Measurements from ENCODE around the gene UBE2H.

The UBE2H gene

DNA sequence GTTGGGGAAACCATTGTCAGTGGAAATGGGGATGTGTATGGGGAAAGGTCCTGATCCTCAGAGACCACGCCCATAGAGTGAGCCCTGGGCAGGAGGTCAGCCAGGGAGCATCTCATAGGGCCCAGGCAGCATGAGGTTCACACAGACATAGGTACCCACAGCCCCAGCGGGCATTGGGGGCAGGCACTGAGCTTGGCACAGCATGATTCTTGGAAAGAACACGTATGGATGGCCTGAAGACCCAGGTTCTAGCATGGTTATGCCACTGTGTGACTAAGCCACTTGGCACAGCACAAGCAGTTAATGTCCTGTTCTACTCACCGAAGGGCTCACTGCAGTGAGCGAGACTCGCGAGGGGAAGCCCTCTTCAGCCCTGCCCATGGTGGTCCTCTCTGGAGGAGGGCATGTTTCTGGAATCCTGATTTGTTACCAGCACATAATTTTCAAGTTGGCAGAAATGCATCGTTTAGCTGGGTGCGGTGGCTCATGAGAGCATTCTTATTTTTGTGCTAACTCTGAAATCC lies 125.2 kb downstream of the UBE2H start:
- in situ Hi-C loops (cut with MboI; ENCODE audit: low sequenced_read_pairs), result loop anchor here (10.0 to 25.0 kb wide), 2 partner anchors 163 to 185 kb away; no protein-coding TSS in a partner anchor

DNA sequence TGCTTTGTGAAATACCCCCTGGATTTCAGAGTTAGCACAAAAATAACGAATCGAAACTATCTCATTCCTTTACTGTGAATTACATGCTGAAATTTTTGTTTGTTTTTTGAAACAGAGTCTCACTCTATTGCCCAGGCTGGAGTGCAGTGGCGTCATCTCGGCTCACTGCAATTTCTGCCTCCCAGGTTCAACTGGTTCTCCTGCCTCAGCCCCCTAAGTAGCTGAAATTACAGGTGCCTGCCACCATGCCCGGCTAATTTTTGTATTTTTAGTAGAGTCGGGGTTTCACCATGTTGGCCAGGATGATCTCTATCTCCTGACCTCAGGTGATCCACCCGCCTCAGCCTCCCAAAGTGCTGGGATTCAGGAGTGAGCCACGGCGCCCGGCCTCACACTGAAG lies 125.9 kb downstream of the UBE2H start:
- in situ Hi-C loops (cut with MboI; ENCODE audit: low sequenced_read_pairs), result loop anchor here (10.0 to 25.0 kb wide), 2 partner anchors 162 to 185 kb away; no protein-coding TSS in a partner anchor

GRCh38 chr7:129825209-129825970 lies 127.4 kb downstream of the UBE2H start:
- in situ Hi-C loops (cut with MboI; ENCODE audit: low sequenced_read_pairs), result loop anchor here (10.0 to 25.0 kb wide), 2 partner anchors 161 to 187 kb away; no protein-coding TSS in a partner anchor

DNA sequence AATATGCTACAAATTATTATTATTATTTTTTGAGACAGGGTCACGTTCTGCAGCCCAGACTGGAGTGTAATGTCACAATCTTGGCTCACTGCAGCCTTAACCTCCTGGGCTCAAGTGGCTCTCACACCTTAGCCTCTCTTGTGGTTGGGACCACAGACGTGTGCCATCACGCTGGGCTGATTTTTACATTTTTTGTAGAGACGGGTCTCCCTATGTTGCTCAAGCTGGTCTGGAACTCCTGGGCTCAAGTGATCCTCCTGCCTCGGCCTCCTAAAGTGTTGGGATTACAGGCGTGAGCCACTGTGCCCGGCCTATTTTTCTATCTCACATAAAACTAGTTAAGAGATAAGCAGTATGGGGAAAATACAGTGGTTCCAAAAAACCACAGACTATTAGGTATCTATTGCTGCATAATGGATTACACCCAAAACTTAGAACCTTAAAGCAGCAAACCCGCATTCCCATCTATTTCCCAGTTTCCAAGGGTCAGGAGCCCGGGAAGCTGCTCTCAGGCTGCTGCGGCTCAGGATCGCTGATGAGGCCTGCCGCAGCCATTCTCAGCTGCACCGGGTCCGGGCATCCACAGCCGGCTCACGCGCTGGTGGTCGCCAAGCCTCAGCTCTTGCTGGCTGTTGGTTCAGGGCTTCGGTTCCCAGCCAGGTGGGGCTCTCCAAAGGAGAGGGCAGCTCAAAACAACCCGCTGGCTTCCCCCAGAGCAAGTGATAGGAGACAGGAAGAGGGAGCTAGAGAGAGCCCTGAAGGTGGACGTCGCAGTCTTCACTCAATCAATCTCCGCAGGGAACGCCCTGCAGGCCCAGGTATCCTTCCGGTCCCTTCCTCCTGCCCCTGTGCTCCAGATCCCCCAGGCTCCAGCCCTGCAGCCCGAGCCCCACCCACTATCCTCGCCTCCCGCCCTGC lies 128.2 kb downstream of the UBE2H start:
- in situ Hi-C loops (cut with MboI; ENCODE audit: low sequenced_read_pairs), result loop anchor here (10.0 to 25.0 kb wide), 3 partner anchors 160 to 462 kb away; no protein-coding TSS in a partner anchor

- in situ Hi-C loops (cut with MboI; ENCODE audit: low sequenced_read_pairs), result loop anchor here (10.0 to 25.0 kb wide), 2 partner anchors 158 to 461 kb away; no protein-coding TSS in a partner anchor
Measured at GRCh38 chr7:129823143-129823542, 129.6 kb downstream of the UBE2H start.

DNA sequence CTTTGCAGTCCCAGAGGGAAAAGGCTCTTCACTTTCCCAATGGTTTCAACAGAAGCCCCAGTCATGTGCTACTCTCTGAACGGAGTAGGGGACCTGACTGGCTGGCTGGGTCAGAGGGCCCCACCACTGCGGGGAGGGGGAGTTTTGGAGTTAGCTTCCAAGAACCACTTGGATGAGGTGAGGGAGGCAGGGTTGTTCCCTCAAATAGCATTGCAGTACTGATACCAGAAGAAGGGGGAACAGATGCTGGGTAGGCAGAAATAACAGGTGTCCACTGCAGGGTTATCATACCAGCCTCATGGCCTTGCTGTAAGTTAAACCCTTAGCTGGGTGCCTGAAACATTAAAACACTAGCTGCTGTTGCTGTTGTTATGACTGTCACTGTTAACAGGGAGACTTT lies 131.3 kb downstream of the UBE2H start:
- in situ Hi-C loops (cut with MboI; ENCODE audit: low sequenced_read_pairs), result loop anchor here (10.0 to 25.0 kb wide), 2 partner anchors 157 to 459 kb away; no protein-coding TSS in a partner anchor

GRCh38 chr7:129816742-129817141 lies 136.0 kb downstream of the UBE2H start:
- in situ Hi-C loops (cut with MboI; ENCODE audit: low sequenced_read_pairs), result loop anchor here (25.0 kb wide), 1 partner anchor 454 kb away; no protein-coding TSS in a partner anchor

GRCh38 chr7:129807863-129808262 lies 144.9 kb downstream of the UBE2H start:
- in situ Hi-C loops (cut with MboI; ENCODE audit: low sequenced_read_pairs), result loop anchor here (25.0 kb wide), 1 partner anchor 446 kb away; no protein-coding TSS in a partner anchor

DNA sequence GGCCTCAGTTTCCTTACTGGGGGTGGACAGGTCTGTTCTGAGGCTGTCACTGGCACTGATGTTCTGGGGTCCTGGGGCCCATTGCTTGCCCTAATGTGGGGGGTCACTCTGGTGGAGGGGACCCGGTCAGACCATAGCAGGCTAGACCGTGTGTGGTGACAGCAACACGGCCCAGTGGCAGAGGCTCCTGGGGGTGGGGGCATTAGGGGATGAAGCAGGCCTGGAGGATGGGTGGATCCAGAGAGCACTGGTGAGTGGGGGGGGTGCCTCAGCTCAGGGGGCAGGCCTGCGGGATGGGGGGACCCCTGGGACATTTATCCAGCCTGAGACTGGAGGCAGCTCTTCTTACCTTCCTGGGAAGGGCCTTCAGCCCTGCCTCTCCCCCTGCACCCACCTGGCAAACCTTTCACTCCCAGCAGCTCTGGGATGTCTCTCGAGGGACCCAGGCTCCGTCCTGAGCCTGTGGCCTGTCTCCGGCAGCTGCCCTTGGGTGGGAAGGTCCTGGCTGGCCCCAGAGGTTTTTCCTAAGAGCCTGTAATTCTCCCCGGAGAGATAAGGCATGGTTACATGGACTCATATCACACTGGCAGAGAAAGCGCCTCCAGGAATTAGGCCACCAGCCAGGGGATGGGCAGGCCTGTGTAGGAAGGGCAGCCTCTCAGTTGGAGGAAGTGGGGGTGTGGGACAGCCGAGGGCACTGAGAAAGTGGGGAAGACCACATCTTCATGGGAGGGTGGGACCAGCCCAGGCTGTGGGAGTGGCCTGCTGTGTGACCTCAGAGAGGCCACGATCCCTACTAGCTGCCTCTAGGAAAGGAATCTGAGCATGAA lies 147.7 kb downstream of the UBE2H start:
- in situ Hi-C loops (cut with MboI; ENCODE audit: low sequenced_read_pairs), result loop anchor here (25.0 kb wide), 1 partner anchor 443 kb away; no protein-coding TSS in a partner anchor

DNA sequence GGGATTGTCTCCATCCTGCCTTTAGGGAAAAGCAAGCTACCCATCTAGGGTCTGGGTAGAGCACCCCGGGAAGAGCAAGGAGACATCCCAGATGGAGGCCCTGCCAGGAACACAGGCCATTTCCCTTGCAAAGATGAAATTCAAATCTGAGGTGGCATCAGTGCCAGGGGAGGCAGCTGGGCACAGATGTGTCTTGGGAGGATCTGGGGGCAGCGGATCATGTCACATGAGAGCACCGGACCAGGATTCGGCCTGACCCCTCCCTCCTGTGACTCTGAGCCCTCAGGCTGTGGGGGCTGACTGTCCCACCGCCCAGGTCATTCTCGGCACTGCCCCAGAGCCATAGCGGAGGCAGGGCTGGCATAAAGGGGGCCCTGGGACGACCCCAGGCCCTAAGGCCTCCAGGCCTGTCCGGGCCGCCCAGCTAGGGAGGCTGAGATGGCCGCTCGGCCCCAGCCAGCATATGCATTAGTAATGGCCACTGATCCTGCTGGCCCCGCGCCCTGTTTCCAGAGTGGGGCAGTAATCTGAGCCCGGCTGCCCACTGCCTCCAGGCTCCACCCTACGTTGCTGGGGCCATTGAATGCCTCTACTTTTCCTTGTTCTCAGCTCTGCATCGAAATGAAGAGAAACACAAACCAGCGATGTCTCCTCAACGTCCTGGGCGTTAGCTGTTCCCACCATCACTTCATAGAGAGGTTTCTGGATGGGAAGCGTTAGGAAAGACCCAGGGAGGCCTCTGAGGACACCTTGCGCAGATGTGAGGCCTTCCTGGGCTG lies 148.5 kb downstream of the UBE2H start:
- in situ Hi-C loops (cut with MboI; ENCODE audit: low sequenced_read_pairs), result loop anchor here (25.0 kb wide), 1 partner anchor 442 kb away; no protein-coding TSS in a partner anchor

- in situ Hi-C loops (cut with MboI; ENCODE audit: low sequenced_read_pairs), result loop anchor here (25.0 kb wide), 1 partner anchor 441 kb away; no protein-coding TSS in a partner anchor
Measured at GRCh38 chr7:129803546-129804081, 149.1 kb downstream of the UBE2H start.

DNA sequence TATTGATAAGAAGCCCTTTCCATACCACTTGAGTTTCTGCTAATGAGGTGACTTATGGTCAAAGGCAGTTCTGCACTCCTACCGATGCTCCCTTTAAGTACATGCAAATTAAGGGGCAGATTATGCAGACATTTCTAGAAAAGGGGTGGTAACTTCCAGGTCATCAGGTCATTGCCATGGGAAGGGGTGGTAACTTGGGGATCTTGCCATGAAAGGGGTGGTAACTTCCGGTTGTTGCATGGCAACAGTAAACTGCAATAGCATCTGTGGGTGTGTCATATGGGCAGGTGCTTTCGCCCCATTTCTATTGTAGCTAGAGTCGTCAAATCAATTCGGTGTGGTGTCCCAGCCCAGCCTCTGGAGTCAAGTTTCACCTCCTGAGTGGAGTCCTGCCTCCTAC lies 150.9 kb downstream of the UBE2H start:
- in situ Hi-C loops (cut with MboI; ENCODE audit: low sequenced_read_pairs), result loop anchor here (25.0 kb wide), 1 partner anchor 440 kb away; no protein-coding TSS in a partner anchor

DNA sequence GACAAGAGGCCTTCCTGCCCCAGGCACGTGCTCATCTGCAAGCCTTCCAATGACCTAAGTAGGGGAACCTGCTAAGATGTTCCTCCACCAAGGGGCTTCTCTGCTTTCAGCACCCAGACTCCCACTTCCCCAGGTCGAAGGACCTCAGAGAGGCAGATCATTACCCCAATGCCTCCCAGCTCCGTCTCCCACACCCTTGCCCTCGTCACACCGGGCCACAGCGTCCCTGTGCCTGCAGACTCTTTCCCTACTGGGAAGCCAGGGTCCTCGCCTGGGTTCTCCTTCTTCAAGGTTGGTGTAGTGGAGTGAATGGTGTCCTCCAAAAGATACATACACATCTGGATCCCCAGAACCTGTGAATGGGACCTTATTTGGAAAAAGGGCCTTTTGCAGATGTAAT lies 151.9 kb downstream of the UBE2H start:
- in situ Hi-C loops (cut with MboI; ENCODE audit: low sequenced_read_pairs), result loop anchor here (25.0 kb wide), 1 partner anchor 439 kb away; no protein-coding TSS in a partner anchor

GRCh38 chr7:129799350-129799955 lies 153.3 kb downstream of the UBE2H start:
- in situ Hi-C loops (cut with MboI; ENCODE audit: low sequenced_read_pairs), result no loop called here

- in situ Hi-C loops (cut with MboI; ENCODE audit: low sequenced_read_pairs), result no loop called here
Measured at GRCh38 chr7:129798616-129799349, 154.0 kb downstream of the UBE2H start.

DNA sequence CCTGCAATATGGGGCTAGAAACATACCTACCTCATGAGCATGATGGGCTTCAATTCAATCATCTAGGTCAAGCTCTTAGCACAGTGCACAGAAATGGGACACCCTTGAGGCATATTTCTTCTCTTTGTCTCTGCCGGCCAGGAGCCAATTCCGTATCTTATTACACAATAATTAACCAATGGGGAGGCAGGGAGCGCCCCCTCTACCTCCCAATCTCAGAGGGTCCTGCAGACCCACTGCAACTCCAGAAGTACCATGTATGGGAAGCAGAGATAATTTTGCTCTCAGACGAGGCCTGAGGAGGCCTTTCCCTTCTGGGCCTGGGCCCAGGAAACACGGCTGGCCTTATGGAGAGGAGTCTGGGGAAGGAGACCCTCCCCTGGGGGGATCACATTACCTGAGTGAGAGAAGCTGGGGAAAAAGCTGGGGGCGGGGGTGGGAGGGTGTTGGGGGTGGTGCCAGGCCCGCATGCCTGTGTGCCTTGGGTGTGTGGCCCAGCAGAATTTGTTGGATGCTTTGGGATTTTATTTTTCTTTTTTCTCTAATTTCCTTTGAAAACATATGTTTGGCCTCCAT lies 155.5 kb downstream of the UBE2H start:
- in situ Hi-C loops (cut with MboI; ENCODE audit: low sequenced_read_pairs), result no loop called here

DNA sequence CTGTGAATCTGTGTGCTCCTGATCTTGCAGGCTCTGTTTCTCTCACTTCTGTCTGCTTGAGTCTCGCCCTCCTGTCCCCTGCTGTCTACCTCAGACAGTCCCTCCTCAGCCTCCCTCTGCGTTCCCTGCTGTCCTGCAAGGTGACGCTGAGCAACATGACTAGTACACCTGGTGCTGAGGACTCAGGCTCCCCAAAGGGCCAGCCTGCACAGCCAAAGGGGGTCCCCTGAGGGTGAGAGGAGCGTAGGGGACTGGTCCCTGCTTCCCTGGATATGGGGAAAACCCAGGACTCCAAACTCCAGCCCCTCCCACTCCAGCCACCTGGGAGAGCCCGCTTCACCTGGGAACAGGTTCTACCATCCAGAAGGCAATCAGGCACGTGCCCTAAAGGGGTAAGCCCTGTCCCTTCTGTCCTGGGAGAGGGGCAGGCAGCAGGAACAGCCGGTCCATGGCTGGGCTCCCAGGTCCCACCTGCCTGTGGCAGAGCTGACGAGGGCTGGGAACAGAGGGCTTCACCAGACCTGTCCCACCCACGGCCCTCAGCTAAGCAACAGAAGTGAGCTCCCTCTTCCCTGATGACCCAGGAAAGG lies 156.5 kb downstream of the UBE2H start:
- in situ Hi-C loops (cut with MboI; ENCODE audit: low sequenced_read_pairs), result no loop called here
